SH-SY5Y (cell line): ENCODE results near the gene PC.

Experiments
- GATA2 ChIP-seq: IDR thresholded peaks from 2 replicates; pipeline ENCODE4 v1.6.1; 2011; ENCODE audit warnings: mild to moderate bottlenecking, low read depth, low read length
- GATA3 ChIP-seq: IDR thresholded peaks from 2 replicates; pipeline ENCODE4 v1.6.1; 2011; ENCODE audit warnings: low read depth, mild to moderate bottlenecking, low read length, moderate library complexity

PC gene

DNA sequence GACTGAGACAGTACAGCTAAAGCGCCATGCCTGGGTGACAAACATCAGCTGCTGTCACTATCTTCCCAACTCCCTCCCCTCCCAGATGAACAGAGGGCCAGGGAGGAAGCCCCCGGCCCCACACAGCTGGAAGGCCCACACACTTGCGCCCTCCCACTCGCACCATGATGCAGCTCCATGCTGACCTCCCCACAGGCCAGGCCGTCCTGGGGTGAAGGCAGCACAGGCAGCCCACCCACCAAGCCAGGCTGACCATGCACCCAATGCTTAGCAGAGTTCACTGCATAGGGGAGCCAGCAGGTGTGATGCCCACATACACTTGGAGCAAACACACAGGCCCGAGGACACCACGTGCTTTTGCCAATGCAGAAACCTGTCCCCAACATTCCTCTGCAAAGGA, 79.2 kb downstream of the PC start:
- TF ChIP-seq GATA3, result no peak
- TF ChIP-seq GATA2, result no peak

DNA sequence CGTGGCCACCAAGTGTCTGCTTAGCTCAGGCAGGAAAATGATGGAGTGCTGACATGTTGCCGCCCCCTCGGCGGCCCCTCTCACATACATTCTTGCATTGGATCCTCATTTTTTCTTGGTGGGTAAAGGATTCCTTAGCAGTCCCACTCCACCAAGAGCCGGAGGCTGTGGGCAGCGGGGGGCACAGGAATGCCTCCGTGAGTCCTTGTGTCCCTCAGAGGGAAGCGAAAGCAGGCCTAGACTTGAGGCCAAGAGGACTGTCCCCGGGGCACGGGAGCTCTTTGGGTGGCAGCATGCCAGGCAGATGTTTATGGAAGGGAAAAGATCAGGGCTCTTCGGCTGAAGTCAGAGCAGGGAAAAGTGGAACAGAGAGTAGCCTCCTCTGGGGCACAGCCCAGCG, 79.7 kb downstream of the PC start:
- TF ChIP-seq GATA2, result no peak
- TF ChIP-seq GATA3, result no peak

DNA sequence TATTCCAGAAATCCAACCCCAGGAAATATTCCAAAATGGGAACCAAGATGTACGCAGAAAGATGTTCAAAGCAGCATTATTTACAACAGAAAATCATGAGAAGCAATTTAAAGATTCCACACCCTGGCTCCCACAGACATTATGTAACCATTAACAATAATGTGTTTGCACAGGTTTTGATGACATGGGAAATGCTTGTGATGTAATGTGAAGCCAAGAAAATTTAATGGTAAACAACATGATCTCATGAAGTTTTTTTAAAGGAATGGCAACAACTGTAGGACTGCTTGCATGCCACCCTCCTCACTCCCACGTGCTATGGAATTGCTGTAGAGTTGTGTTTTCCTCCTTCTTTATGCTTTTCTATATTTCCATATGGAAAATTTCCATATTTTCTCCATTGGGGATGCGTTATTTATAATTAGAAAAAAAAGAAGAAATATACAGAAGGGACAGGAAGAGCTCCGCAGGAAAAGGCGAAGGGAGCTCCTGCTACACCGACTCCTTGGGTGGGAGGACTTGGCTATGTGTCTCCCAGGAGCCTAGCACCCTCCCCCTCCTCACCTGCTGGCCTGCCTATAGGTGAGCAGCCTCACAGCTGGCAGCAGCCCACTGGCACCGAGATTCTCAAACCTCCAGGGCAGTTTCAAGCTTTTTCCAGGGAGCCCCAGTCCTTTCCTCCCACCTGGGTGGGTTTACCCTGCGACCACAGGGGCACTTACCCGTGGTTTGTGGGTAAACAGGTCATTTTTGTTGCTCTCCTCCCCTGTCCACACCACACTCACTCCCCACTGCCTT, 80.4 kb downstream of the PC start:
- no peak for TF ChIP-seq GATA2
- no peak for TF ChIP-seq GATA3

DNA sequence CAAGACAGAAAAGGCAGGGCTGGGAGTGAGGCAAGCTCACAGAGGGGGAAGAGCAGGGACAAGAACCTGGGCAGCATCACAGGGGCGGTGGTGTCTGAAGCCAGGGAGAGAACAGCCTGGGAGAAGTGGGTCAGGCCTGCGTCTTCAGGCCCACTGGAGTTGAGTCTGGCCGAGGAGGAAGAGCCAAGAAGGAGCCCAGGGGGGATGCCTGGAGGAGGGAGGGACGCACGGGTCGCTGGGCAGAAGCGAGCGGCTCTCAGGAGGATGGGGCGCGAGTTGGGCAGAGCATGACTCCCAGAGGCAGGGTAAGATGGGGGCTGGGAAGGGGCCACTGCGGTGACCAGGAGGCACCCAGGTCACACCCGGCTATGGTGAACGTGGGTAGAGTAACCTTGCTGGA, 82.8 kb downstream of the PC start:
- TF ChIP-seq GATA3, result no peak
- no peak for TF ChIP-seq GATA2

DNA sequence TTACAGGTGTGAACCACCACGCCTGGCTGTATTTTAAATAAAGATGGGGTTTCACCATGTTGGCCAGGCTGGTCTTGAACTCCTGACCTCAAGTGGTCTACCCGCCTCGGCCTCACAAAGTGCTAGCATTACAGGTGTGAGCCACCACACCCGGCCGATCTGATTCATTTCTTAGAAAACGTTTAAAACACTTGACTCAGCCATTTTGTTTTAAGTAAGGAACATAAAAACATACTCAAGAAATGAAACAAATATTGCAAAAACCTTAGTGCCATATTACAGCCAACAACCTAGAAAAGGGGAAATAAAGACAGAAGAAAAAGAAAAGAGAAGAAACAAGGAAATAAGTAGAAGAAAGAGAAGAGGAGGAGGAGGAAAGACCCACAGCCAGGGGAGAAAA, 84.0 kb downstream of the PC start:
- no peak for TF ChIP-seq GATA3
- no peak for TF ChIP-seq GATA2

DNA sequence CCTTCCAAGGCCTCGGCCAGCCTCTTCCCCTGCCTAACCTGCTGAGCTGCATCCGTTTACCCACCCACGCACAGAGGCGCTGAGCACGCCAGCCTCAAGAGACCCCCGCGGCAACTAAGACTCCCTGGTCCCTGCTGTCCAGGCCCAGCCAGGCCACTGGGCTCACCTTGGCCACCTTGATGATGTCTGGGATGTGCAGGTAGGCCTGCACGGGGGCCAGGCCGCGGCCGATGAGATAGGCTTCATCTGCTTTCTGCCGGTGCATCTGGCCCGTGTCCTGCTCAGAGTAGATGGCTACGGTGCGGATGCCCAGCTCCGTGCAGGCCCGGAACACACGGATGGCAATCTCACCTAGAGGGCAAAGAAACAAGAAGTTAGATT, 86.7 kb downstream of the PC start:
- TF ChIP-seq GATA3 (no peak), GATA2 (no peak)

DNA sequence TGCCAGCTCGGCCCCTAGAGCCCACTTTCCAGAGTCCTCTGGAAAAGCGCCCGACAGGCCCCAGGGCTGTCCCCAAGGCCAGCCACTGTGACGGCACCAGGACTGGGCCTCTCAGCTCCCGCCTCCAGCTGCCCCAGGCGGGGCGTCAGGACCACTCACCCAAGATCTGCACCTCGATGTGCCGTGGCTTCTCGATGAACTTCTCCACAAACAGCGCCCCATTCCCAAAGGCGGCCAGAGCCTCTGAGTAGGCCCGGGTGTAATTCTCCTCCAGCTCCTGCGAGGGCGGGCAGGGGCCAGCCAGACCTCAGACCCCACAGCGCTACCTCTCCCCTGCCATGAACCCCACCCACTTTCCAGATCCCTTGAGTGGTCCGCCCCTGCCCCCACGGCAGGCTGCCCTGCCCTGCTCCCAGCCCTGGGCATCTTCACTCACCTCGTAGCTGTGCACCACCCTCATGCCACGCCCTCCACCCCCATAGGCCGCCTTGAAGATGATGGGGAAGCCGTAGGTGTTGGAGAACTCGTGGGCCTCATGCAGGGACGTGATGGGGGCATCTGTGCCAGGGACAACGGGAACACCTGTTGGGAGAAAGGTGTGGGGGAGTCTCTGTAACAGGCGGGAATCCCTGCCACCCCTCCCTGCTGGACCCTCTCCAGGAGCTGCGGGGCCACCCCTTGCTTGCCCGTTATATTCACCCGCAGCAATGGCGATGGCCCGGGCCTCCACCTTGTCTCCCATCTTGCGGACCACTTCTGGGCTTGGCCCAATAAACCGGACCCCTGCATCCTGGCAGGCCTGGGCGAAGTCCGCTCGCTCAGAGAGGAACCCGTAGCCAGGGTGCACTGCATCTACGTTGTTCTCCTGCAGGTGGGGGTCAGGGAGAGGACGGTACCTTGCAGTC, 87.3 kb downstream of the PC start:
- TF ChIP-seq GATA2, result no peak
- no peak for TF ChIP-seq GATA3

DNA sequence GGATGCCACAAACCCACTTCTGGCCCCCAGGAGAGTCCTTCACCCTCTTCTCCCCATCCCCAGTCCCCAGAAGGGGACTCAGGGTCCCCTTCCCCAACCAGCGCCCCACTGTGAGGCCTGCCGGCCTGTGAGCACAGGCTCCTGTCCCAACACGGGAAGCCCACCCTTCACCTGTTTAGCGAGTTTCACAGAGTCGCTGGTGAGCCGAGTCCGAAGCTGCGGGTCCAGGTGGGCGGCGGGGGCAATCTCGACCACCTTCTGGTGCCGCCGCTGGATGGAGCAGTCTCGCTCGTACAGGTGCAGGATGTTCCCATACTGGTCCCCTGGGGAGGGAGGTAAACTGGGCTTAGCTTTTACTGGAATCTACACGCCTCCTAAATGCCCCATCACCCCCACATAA, 88.1 kb downstream of the PC start:
- TF ChIP-seq GATA3 (no peak), GATA2 (no peak)

DNA sequence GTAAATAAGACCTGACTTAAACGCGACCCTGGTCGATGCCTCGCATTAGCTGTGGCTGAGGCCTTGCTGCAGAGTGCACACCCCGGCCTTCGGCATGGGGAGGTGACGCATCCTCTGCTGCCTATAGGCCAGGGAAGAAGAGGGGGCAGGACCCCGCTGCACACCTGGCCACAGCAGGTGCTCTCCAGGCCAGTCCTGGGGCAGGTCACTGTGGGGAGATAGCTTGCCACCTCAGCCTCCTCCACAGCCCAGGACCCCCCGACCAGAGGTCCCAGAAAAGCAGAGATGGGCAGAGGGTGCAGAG, 88.7 kb downstream of the PC start:
- TF ChIP-seq GATA3, result no peak
- no peak for TF ChIP-seq GATA2

DNA sequence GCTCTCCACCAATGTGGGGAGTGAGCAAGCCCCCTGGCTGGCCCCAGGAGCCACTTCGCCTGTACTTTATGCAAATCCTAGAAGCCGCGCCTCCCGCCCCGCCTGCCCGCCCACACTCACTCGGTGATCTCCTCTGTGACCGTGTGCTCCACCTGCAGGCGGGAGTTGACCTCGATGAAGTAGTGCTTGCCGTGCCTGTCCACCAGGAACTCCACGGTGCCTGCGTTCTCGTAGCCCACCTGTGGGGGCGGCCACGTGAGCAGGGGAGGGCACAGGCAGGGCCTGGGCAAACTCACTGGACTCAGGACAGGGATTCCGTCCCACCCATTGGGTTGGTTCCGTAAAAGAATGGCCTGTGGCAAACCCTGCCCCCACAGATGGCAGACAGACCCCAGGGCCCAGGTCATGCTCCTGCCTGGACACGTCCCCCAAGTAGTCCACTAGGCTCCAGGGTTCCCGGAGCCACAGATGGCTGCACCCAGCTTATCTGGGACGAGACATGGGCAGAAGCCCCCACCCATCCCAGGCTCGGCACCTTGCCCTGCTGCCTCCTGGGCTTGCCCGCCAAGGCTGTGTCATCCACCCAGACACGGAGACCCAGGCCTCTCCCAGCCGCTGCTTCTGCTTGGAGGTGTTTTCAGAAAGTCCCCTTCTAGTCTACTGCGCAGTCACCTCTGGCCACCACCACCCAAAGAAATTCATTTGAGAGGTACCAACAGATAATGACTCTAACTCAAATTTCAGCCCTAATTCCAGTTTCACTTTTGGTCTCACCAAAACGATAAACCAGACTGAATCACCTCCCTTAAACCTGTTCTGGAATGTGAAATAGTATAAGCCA, 89.2 kb downstream of the PC start:
- TF ChIP-seq GATA2 (no peak), GATA3 (no peak)

DNA sequence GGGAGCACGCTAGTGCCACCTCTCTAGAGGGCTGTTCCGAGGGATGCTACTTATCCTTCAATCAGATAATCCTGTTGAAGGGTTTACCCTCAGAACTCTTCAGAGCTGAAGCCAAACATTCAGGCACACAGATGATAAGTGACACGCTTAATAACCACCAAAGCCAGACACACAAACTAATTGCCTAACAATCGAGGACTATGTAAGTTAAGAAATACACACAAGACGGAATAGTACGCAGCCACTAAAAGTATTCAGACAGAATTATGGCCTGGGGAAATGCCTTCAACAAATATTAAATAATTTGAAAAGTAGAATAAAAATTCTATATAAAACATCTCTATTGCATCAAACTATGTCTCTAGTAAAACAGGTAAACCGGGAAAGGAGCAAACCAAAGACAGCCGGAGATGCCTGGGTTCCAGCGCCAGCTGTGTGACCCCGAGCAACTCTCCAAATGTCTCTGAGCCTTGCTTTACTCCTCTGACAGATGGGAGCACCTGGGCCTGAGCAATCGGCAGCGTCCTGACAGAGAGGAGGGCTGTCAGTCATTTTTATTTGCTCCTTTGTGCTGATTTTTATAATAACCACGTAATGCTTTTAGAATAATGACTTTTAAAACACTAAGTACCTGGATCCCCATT, 90.0 kb downstream of the PC start:
- TF ChIP-seq GATA3 (no peak), GATA2 (no peak)

DNA sequence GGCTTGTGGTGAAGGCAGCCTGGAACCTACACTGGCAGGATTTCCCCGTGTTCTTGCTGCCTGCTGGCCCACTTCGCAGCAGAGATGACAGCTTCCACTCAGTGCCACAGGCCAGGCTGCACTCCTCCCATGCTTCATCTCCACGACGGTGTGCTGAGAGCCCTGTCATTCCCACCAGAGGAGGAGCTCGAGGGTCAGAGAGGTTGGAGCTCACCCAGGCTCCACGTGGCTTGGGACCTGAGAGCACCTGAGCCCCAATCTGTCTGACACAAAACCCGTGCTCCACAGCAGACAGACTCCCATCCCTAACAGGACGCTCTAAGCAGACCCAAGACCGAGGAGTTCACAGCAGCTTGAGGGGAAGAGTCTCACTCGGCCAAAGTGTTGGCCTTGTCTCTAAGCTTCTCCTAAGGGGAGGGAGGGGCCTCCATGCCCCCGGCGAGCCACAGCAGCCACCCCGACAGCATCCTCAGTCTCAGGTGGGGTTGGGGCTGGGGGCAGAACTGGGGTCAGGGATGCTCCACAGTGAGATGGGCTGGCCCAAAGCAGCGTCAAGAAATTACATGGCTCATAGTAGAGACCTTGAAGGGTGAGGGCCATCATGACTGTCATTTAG, 90.7 kb downstream of the PC start:
- TF ChIP-seq GATA2 (no peak), GATA3 (no peak)

DNA sequence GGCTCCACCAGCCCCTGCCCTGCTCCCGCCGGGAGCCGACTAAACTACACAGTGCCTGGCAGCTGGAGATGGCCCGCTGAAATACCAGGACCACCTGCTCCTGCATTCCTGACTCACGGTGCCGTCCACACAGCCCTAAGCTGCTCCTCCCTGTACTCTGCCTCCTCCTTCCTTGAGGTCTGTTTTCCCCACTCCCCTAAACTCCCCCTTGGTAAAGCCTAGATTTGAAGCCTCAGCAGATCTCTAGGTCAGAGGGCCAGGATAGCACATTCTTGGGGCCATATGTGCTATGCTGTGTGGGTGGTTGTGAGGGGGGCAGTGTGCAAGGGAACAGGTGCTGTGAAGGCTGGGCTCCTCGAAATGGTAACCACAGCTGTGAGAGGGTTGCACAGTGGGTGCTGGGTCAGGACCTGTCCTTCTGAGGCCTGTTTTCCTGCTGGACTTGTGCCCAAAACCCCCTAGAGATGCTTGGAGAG, 91.6 kb downstream of the PC start:
- no peak for TF ChIP-seq GATA3
- no peak for TF ChIP-seq GATA2

DNA sequence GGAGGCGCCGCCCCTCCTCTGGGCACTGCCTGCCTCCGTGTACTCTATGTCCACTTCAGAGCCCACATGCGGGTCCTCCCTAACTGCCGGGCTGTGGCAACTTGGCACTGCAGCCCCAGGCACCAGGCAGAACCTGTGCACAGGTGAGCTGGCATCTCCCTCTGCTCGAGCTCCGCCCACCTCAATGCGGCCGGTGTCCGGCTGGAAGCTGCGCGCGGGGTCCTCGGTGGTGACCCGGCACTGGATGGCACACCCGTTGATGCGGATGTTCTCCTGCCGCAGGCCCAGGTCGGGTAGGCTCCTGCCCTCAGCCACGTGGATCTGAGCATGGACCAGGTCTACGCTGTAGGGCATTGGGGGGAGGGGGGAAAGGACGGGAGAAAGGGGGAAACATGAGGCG, 92.2 kb downstream of the PC start:
- no peak for TF ChIP-seq GATA2
- no peak for TF ChIP-seq GATA3
